HG03139 (cell line): ENCODE results near the gene CIDEB.
"Not testable (repeated sequence)": the region's sequence is repeated elsewhere in the genome, so short reads cannot be mapped to it uniquely, and the experiment has no call there.

ENCODE experiments used
- ATAC-seq: cut with Tn5 transposase; IDR thresholded peaks from one replicate; pipeline ENCODE4 v1.9.1; 2021; ENCODE audit not compliant: unreplicated experiment

The CIDEB gene

GRCh38 chr14:24332268-24332993 is 24.7 kb upstream of the CIDEB start:
- peak; percentile 77 for ATAC-seq

GRCh38 chr14:24331731-24332267 is 24.0 kb upstream of the CIDEB start:
- ATAC-seq, result no peak

DNA sequence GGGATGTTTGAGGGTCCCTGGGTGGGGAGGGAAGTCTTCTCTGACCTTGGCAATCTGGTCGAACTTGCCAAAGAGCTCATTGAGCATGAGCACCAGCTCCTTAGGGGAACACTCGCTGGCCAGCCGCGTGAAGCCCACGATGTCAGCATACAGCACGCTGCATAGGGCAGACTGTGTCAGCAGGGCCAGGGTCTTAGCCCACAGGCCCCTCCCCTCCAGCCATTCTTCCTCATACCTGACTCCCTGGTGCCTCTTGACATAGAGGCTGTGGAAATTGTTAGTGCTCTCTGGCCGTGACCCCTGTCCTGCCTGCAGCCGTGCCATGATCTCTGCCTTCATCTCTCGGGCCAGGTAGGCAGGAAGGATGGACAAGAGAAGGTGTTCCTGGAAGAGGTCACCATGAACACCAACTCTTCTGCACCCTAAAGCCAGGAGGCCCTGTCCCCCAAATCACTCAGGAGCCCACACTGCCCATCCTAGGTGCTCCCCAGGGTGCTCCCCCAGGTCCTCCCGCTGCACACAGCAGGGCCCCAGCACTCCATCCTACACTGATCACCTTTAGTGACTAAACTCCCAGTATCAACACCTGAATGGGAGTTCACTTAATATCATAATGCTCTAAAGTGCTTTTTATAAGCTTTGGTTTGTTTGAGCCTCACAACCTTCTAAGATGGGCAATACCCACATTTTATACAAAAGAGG is 23.3 kb upstream of the CIDEB start:
- no peak for ATAC-seq

GRCh38 chr14:24329736-24330135 is 22.0 kb upstream of the CIDEB start:
- no peak for ATAC-seq

DNA sequence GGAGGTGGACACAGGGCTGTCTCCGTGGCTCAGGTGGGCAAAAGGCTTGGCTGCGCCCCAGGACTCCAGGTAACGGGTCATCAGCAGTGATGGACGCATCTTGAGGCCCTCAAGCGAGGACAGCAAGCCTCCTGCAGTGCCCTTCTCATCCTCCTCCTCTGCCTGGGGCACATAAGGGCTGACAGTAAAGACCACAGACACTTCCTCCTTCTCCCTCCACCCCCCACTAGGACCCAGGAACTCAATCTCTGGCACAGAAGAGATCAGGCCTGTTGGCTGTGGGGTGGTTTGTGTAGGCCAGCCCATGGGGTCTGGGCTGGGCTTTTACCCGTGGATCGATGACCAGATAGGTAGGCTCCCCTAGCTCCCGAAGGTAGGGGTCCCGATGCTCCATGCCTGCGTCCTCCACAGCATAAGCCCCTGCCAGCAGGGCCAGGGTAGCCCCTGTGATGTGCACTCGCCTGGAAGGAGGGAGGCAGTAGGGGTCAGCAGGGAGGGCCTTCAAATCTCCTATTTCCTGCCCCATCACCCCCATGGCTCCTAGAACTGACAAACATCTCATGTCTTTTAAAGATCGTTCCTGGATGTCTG is 21.4 kb upstream of the CIDEB start:
- ATAC-seq, result no peak

- not testable (repeated sequence) for ATAC-seq
Observed at GRCh38 chr14:24327914-24328313, 20.1 kb upstream of the CIDEB start.

- no peak for ATAC-seq
Observed at GRCh38 chr14:24327303-24327702, 19.5 kb upstream of the CIDEB start.

- ATAC-seq, result no peak
Observed at GRCh38 chr14:24325963-24326362, 18.2 kb upstream of the CIDEB start.

DNA sequence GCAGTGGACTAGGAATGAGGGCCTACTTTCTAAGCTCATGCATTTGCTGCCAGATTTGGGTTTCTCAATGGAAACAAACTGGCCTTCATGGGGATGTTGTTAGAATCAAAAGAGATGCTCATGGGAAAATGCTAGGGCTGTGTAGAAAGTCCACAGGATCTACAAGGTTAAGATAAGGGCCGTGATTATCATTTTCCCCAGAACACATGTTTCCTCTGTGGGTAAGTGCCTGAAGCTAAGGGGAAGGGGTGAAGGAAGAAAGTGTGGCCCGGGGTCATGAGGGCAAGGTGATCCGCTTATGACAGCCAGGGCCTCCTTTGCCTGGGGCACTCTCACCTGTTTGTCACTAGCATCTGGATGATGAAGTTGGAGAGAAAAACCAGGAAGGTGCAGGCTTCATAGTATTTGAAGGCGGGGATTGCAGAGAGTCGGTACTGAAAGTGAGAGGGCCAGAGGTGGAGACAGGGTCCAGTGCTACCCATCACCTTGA is 17.3 kb upstream of the CIDEB start:
- no peak for ATAC-seq

DNA sequence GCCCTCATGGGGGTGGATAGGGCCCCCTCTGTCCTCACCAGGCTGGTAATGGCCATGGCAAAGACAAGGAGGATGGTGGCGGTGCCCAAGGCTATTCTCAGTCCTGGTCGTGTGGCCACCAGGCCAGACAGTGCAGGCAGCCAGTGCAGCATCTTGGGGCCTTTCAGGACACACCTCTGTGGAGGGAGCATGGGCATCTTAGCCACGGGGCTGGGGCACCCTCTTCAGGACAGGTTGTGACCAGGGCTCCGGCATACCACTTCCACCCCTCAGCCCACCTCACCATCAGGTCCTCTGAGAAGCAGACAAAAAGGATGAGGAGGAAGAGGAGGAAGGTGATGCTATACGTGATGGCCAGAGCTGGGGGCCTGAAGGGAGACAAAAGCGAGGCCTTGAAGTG is 16.2 kb upstream of the CIDEB start:
- no peak for ATAC-seq

- ATAC-seq, result no peak
Observed at GRCh38 chr14:24323341-24323740, 15.6 kb upstream of the CIDEB start.

- no peak for ATAC-seq
Observed at GRCh38 chr14:24322672-24323071, 14.9 kb upstream of the CIDEB start.

- ATAC-seq, result no peak
Observed at GRCh38 chr14:24321212-24321975, 13.6 kb upstream of the CIDEB start.

DNA sequence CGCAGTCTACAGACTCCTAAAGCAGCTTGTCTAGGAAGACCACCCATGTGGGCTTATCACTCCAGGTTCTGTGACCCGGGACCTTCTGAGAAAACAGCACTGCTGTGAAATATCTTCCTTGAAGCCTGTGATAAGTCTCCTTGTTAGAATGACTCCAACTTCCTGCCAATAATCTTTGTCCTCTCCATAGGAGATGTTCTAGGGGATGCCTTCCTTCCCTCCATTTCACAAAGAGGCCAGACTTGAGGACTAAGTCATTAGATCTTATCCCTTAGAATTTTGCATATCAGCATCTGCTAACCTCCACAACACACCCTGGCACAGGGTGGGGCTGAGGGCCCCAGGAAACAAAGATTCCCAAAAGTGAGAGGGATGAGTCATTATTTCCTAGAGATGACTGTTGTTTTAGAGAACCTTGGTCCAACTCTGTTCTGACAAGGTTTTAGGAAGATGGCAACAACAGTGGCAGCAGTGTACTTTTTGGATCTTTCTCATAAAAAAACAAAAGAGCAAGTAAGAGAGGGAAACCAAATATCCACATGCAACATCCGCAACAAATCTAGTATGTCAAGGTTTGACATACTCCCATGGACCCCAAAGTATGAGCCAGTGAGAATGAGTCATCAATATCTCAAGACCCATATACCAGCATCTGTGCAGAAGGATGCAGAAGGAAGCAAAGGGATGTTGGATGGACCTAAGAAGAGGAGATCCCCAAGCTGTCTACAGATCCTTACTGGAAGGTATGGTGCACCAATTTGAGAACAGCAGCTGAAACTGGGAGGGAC is 9.6 kb upstream of the CIDEB start:
- ATAC-seq, result no peak

GRCh38 chr14:24316597-24316950 is 8.8 kb upstream of the CIDEB start:
- ATAC-seq, result no peak

- no peak for ATAC-seq
Observed at GRCh38 chr14:24315807-24316596, 8.2 kb upstream of the CIDEB start.

DNA sequence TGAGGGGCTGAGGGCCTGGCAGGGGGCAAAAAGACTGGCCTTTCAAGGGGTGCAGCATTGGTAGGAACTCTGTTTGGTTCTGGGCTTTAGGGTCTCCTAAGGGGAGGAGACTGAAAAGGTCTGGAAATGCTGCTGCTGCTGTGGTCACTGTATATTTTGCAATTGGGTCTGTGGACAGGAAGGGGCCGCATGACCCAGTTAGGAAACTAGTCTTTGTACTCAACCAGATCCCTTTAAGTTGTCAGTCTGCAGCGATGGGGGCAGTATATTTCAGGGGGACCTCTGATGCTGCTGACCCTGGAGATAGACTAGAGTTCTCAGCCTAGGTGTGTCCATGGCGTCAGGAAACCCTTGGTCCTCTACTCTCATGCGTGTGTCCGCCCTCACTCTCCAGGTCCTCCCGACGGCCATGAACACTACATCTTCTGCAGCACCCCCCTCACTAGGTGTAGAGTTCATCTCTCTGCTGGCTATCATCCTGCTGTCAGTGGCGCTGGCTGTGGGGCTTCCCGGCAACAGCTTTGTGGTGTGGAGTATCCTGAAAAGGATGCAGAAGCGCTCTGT is 7.5 kb upstream of the CIDEB start:
- no peak for ATAC-seq

DNA sequence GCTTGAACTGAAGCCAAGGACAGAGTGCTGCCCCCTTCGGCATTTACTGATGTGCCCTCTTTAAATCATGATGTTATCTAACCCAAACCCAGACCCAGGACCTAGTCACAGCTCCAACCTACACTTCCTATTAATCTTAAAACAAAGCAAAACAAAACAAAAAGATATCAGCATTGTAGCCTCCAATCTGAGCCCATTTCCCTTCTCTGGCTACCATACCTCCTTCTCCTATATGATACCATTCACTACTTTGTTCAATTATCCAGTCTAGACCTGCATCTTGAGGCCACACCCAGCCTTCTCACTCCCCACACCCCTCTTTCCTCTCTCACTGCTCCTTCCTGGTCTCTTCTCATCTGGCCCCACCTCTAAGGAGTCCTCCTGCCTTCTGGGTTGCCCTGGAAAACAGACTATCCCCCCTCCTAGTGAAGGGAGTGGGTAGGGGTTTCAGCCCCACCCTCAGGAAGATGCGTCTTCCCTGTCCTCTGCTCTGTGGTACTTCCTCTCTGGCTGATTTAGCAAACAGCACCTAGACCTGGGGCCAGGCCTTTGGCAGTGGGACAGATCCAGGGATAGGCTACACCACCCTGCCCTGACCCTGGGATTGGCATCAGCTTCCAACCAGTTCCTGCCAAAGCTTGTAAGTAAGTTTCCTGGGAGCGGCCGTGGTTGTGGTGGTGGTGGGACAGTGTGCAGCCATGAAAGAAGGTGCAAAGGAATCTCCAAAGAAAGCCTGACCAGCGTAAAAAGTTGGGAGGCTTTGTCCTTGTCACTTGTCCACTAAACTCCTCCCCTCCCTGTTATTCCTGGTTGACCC is 6.8 kb upstream of the CIDEB start:
- ATAC-seq, result no peak
